H1 (cell line): ENCODE results near the gene CNRIP1. TPM values are rescaled to one million over a fixed set of nuclear protein-coding genes. Genes with fewer than 3 reads are reported as not detected.

Experiments
- CTCF ChIA-PET: fragments of 300-600 bp; sonication (Branson Sonifier 250); formaldehyde crosslinking; loops from one replicate; lab custom pipeline; 2021; ENCODE audit not compliant: partially characterized antibody; lab: Charles Lee
- POLR2A ChIA-PET: fragments of 300-600 bp; sonication (Branson Sonifier 250); formaldehyde crosslinking; loops from one replicate; lab custom pipeline; 2021; ENCODE audit warnings: inconsistent platforms; ENCODE audit not compliant: partially characterized antibody; lab: Charles Lee
- DNase-seq, 2 experiments: peaks; one replicate each; pipeline versions ENCODE4 v3.0.0 to v3.0.0-alpha.2; 2010 to 2022; ENCODE audit warnings: low spot score in 2 of 2, low read depth in 1 of 2, mixed read lengths in 1 of 2
- FAIRE-seq: peaks from 2 replicates; lab custom pipeline; 2011; peaks lifted over from hg19 to GRCh38; lab: Jason Lieb, UNC
- H2AFZ ChIP-seq: 2 replicates; pipeline ENCODE4 v1.8.1; 2012; ENCODE audit warnings: low read length, inconsistent platforms
- H2AK5ac ChIP-seq: 2 replicates; pipeline ENCODE4 v1.6.1; 2013; ENCODE audit warnings: low read depth, low read length
- H2BK120ac ChIP-seq: replicated peaks from 2 replicates; pipeline ENCODE3; 2013; ENCODE audit warnings: low read depth, low read length, inconsistent platforms
- H2BK12ac ChIP-seq: 2 replicates; pipeline ENCODE4 v1.6.1; 2013; ENCODE audit warnings: low read depth, low read length
- H2BK15ac ChIP-seq: 2 replicates; pipeline ENCODE4 v1.6.1; 2013; ENCODE audit warnings: low read length
- H2BK20ac ChIP-seq: 2 replicates; pipeline ENCODE4 v1.6.1; 2013; ENCODE audit warnings: low read length
- H2BK5ac ChIP-seq: 2 replicates; pipeline ENCODE4 v1.6.1; 2013; ENCODE audit warnings: low read depth, low read length
- H3K14ac ChIP-seq: 2 replicates; pipeline ENCODE4 v1.6.1; 2013; ENCODE audit warnings: inconsistent platforms; ENCODE audit not compliant: insufficient read length
- H3K18ac ChIP-seq: 2 replicates; pipeline ENCODE4 v1.6.1; 2013; ENCODE audit warnings: low read length; ENCODE audit errors: extremely low read depth
- H3K23ac ChIP-seq: 2 replicates; pipeline ENCODE4 v1.6.1; 2013; ENCODE audit warnings: inconsistent platforms; ENCODE audit not compliant: insufficient read length
- H3K23me2 ChIP-seq: 2 replicates; pipeline ENCODE4 v1.6.1; 2013; ENCODE audit warnings: low read depth, low read length
- H3K27ac ChIP-seq: 2 replicates; pipeline ENCODE4 v1.6.1; 2011; ENCODE audit warnings: low read depth, low read length, inconsistent platforms
- H3K27me3 ChIP-seq, 4 experiments: replicated peaks in 1 of 4; 1 replicate in 1 of 4; 2 replicates in 3 of 4; pipeline versions ENCODE4 v1.6.1 to v1.8.1; 2011 to 2013; ENCODE audit warnings: low read length in 3 of 4, mild to moderate bottlenecking in 3 of 4, inconsistent platforms in 2 of 4, mixed read lengths in 2 of 4, moderate library complexity in 1 of 4; ENCODE audit not compliant: control insufficient read depth in 3 of 4, insufficient read depth in 3 of 4; ENCODE audit errors: extremely low read depth in 1 of 4
- H3K36me3 ChIP-seq, 4 experiments: 2 replicates each; pipeline versions ENCODE4 v1.6.1 to v1.8.1; 2011 to 2013; ENCODE audit warnings: mild to moderate bottlenecking in 4 of 4, low read length in 3 of 4, moderate library complexity in 2 of 4, control low read depth in 1 of 4, inconsistent platforms in 1 of 4; ENCODE audit not compliant: insufficient read depth in 4 of 4, control insufficient read depth in 2 of 4
- H3K4ac ChIP-seq: replicated peaks from 2 replicates; pipeline ENCODE3; 2013; ENCODE audit warnings: low read length, low read depth, mixed read lengths, inconsistent platforms; ENCODE audit not compliant: insufficient read length
- H3K4me1 ChIP-seq, 4 experiments: replicated peaks in 1 of 4; 1 replicate in 1 of 4; 2 replicates in 3 of 4; pipeline versions ENCODE4 v1.6.1 to v1.8.1; 2011 to 2013; ENCODE audit warnings: low read length in 3 of 4, inconsistent platforms in 2 of 4, mixed read lengths in 1 of 4; ENCODE audit not compliant: insufficient read depth in 4 of 4, control insufficient read depth in 3 of 4
- H3K4me2 ChIP-seq, 2 experiments: 2 replicates each; pipeline versions ENCODE4 v1.6.1 to v1.8.1; 2011 to 2013; ENCODE audit warnings: low read depth in 2 of 2, low read length in 2 of 2, control low read depth in 1 of 2, inconsistent platforms in 1 of 2, mild to moderate bottlenecking in 1 of 2; ENCODE audit not compliant: insufficient read depth in 1 of 2
- H3K4me3 ChIP-seq, 4 experiments: fragments of 200-600, 300-600 bp in 1 of 4; sonication (generic), shearing (Covaris generic), sonication (Bioruptor Twin) in 1 of 4; 2 replicates each; pipeline versions ENCODE4 v1.5.1 to v1.8.1; 2011 to 2016; ENCODE audit warnings: low read length in 4 of 4, low read depth in 3 of 4, control low read depth in 2 of 4, inconsistent platforms in 2 of 4, mild to moderate bottlenecking in 2 of 4, mixed read lengths in 1 of 4, moderate library complexity in 1 of 4; ENCODE audit not compliant: insufficient read depth in 2 of 4; ENCODE audit errors: extremely low read depth in 1 of 4
- H3K56ac ChIP-seq: replicated peaks from 2 replicates; pipeline ENCODE3; 2013; ENCODE audit warnings: low read depth, mild to moderate bottlenecking, mixed read lengths, low read length, inconsistent platforms; ENCODE audit not compliant: insufficient read length
- H3K79me1 ChIP-seq: 2 replicates; pipeline ENCODE4 v1.6.1; 2013; ENCODE audit warnings: low read depth, low read length, control low read depth
- H3K79me2 ChIP-seq, 2 experiments: 2 replicates each; pipeline versions ENCODE4 v1.6.1 to v1.8.1; 2012 to 2013; ENCODE audit warnings: low read length in 2 of 2, mild to moderate bottlenecking in 2 of 2, inconsistent platforms in 1 of 2; ENCODE audit not compliant: insufficient read depth in 2 of 2, control insufficient read depth in 1 of 2
- H3K9ac ChIP-seq, 4 experiments: replicated peaks in 1 of 4; 1 replicate in 1 of 4; 2 replicates in 3 of 4; pipeline versions ENCODE4 v1.6.1 to v1.8.1; 2011 to 2013; ENCODE audit warnings: low read depth in 3 of 4, low read length in 3 of 4, control low read depth in 2 of 4, mild to moderate bottlenecking in 2 of 4, moderate library complexity in 2 of 4, inconsistent platforms in 1 of 4; ENCODE audit errors: extremely low read depth in 1 of 4
- H3K9me3 ChIP-seq, 2 experiments: 2 replicates each; pipeline versions ENCODE4 v1.6.1 to v1.8.1; 2012 to 2013; ENCODE audit warnings: mild to moderate bottlenecking in 2 of 2, moderate library complexity in 2 of 2, control low read depth in 1 of 2, inconsistent platforms in 1 of 2, low read depth in 1 of 2, low read length in 1 of 2, mixed read lengths in 1 of 2; ENCODE audit not compliant: insufficient read depth in 2 of 2
- H4K20me1 ChIP-seq, 2 experiments: replicated peaks in 1 of 2; 2 replicates each; pipeline versions ENCODE3 to v1.8.1; 2011 to 2013; ENCODE audit warnings: inconsistent platforms in 2 of 2, low read length in 2 of 2, mild to moderate bottlenecking in 1 of 2; ENCODE audit not compliant: insufficient read depth in 2 of 2, control insufficient read depth in 1 of 2
- H4K5ac ChIP-seq: 2 replicates; pipeline ENCODE4 v1.6.1; 2013; ENCODE audit warnings: low read length, low read depth, mixed read lengths, inconsistent platforms; ENCODE audit not compliant: insufficient read length
- H4K8ac ChIP-seq: 2 replicates; pipeline ENCODE4 v1.8.0; 2013; ENCODE audit warnings: mild to moderate bottlenecking, moderate library complexity, low read length, inconsistent platforms; ENCODE audit not compliant: insufficient read depth; ENCODE audit errors: extremely low read depth
- H4K91ac ChIP-seq: replicated peaks from 2 replicates; pipeline ENCODE3; 2013; ENCODE audit warnings: low read length, mixed read lengths, inconsistent platforms; ENCODE audit not compliant: insufficient read length
- BACH1 ChIP-seq: IDR thresholded peaks from 2 replicates; pipeline ENCODE4 v1.6.1; 2012; ENCODE audit warnings: low read length, improper control_type of control experiment
- CEBPB ChIP-seq: IDR thresholded peaks from 2 replicates; pipeline ENCODE4 v1.6.1; 2012; ENCODE audit warnings: low read depth, low read length
- EGR1 ChIP-seq: IDR thresholded peaks from 2 replicates; pipeline ENCODE4 v1.6.1; 2011; ENCODE audit warnings: low read depth, low read length, borderline replicate concordance
- HDAC2 ChIP-seq, 2 experiments: fragments of 300-600 bp in 1 of 2; sonication (generic) in 1 of 2; IDR thresholded peaks; 2 replicates each; pipeline ENCODE4 v1.6.1; 2011 to 2012; ENCODE audit warnings: low read depth in 2 of 2, low read length in 2 of 2, mild to moderate bottlenecking in 2 of 2, moderate library complexity in 2 of 2, borderline replicate concordance in 1 of 2, inconsistent platforms in 1 of 2
- TBP ChIP-seq: IDR thresholded peaks from 2 replicates; pipeline ENCODE4 v1.6.1; 2011; ENCODE audit warnings: low read depth, low read length, improper control_type of control experiment
- ZNF274 ChIP-seq: IDR thresholded peaks from 2 replicates; pipeline ENCODE4 v1.7.0; 2012; ENCODE audit warnings: low read length, borderline replicate concordance; ENCODE audit errors: extremely low read depth
- WGBS, 2 experiments: shearing (Covaris generic) in 1 of 2; methylation state at CpG; one replicate each; pipeline versions ENCODE4 v1.1.6 to v1.1.7; 2013 to 2015; ENCODE audit warnings: low lambda C conversion rate in 2 of 2, mixed read lengths in 2 of 2, inconsistent platforms in 1 of 2, low coverage in 1 of 2, missing lambda C conversion rate in 1 of 2; ENCODE audit not compliant: insufficient replicate concordance in 2 of 2, insufficient coverage in 1 of 2, insufficient read length in 1 of 2; ENCODE audit errors: extremely low coverage in 1 of 2, missing lambda C conversion rate in 1 of 2; 5-methylcytosine and 5-hydroxymethylcytosine counted together
- polyA plus RNA-seq, 7 experiments: library from polyadenylated mRNA; depleted of rRNA in 3 of 7; stranded (reverse) in 5 of 7; unstranded in 2 of 7; fragments of >200 nt in 5 of 7; fragments of 200-250 nt in 2 of 7; gene quantifications; 1 replicate in 5 of 7; 2 replicates in 1 of 7; 4 replicates in 1 of 7; pipeline versions ENCODE4 v1.2.1 to v1.2.3, GENCODE V29; 2011 to 2013; ENCODE audit warnings: missing spikeins in 2 of 7, mixed read lengths in 2 of 7
- total RNA-seq: library from RNA; stranded (reverse); fragmentation: NEBNext Ultra II Directional; extraction: Animal tissue kit (Norgen Biotek cat#: 25700); gene quantifications from 2 replicates; pipeline ENCODE4 v1.2.1, GENCODE V29; 2021

Gene CNRIP1
- total and polyA plus RNA-seq, 2 of the 8 experiments (the other 6 are each of a cell fraction or from before 2014, with no cell fraction given) = 4.6 to 7.0 TPM

DNA sequence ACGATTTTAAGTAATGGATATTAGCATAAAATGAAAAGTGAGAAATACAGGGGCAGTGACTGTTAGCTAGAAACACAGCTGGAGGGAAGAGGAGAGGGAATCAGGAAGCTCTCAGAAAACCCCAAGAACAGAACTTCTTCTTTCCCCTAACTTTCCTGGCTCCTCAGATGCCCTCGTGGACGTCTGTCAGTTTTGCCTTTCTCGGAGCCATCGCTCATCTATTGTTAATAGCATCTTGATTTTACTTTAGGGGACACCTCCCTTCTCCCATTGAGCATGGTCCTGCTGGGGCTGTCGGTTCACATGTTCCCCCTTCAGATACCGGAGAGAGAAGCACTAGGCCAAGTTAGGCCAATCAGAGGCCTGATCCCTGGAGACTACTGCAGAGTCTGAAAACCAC, 43.0 kb upstream of the CNRIP1 start:
- Histone ChIP-seq H3K4me1 (no peaks in the 10 kb centered on the region; a peak in 1 of 7 replicates), H3K23me2 (no peaks in the 10 kb centered on the region), H2BK20ac (no peak overlapping the region), H4K91ac (no peak overlapping the region), H2BK5ac (no peak overlapping the region), H3K79me2 (no peaks in the 10 kb centered on the region), H3K4me3 (no peak overlapping the region), H3K79me1 (no peaks in the 10 kb centered on the region), H3K27me3 (peaks cover 0 to 7% (median 3%) of the 10 kb centered on the region in 4 experiments; a peak in 3 of 7 replicates), H3K4ac (no peak overlapping the region), H3K23ac (no peak overlapping the region), H3K14ac (no peak overlapping the region), H3K9ac (no peak overlapping the region), H3K18ac (no peak overlapping the region), H3K36me3 (no peaks in the 10 kb centered on the region), H2AFZ (no peak overlapping the region), H3K27ac (no peak overlapping the region), H2AK5ac (no peak overlapping the region), H2BK120ac (no peak overlapping the region), H3K4me2 (no peak overlapping the region), H2BK15ac (no peak overlapping the region), H4K5ac (no peak overlapping the region), H4K20me1 (no peaks in the 10 kb centered on the region), H3K9me3 (no peaks in the 10 kb centered on the region), H3K56ac (no peak overlapping the region), H4K8ac (no peak overlapping the region), H2BK12ac (no peak overlapping the region)
- TF ChIP-seq EGR1 (no peak), HDAC2 (IDR thresholded peaks at IDR 0.05; ENCODE audit: borderline replicate concordance in 1 of 2, low read depth in 2 of 2, low read length in 2 of 2) (no peak), ZNF274 (no peak), TBP (no peak), CEBPB (no peak), BACH1 (no peak)
- DNase-seq = no peak
- POLR2A ChIA-PET = no interaction called here
- CTCF ChIA-PET = interaction anchor here (1.0 to 1.9 kb wide), 3 partner anchors 19 to 78 kb away, joined by 3 to 16 read pairs (median 3); no protein-coding TSS in a partner anchor
- WGBS, 2 experiments = 87% methylated on average over 7 of the region's 7 CpGs; no CpG with 5 or more reads in 1 of the 2 experiments
- no peak for FAIRE-seq
